Natural killer cell (primary cell): ENCODE measurements around the gene ZFHX3. TPM values are rescaled to one million over a fixed set of nuclear protein-coding genes. Genes with fewer than 3 reads are reported as not detected.

Experiments
- ATAC-seq, 3 donors: fragments of 150-1000 bp in 2 of 3; fragments of 200-7000 bp in 1 of 3; cut with Tn5 transposase; 1 replicate in 1 of 3; 2 replicates in 2 of 3; pipeline ENCODE4 v1.10.0; 2021; ENCODE audit warnings: mild to moderate bottlenecking in 2 of 3, moderate library complexity in 2 of 3
- DNase-seq, 2 donors: peaks; one replicate each; pipeline versions ENCODE4 v3.0.0 to v3.0.0-alpha.2; 2013 to 2021; ENCODE audit warnings: mixed read lengths in 1 of 2
- H3K27ac ChIP-seq: one replicate; pipeline ENCODE4 v1.5.1; 2013; ENCODE audit warnings: mild to moderate bottlenecking, low read length
- H3K27me3 ChIP-seq: one replicate; pipeline ENCODE4 v1.6.1; 2013; ENCODE audit warnings: low read length; ENCODE audit not compliant: control insufficient read depth, insufficient read depth
- H3K36me3 ChIP-seq: one replicate; pipeline ENCODE4 v1.6.1; 2013; ENCODE audit warnings: low read length; ENCODE audit not compliant: control insufficient read depth, insufficient read depth
- H3K4me1 ChIP-seq: one replicate; pipeline ENCODE4 v1.6.1; 2013; ENCODE audit warnings: low read length; ENCODE audit not compliant: control insufficient read depth, insufficient read depth
- H3K4me3 ChIP-seq: one replicate; pipeline ENCODE4 v1.5.1; 2013; ENCODE audit warnings: low read length
- H3K9me3 ChIP-seq: one replicate; pipeline ENCODE4 v1.6.1; 2013; ENCODE audit warnings: low read length; ENCODE audit not compliant: control insufficient read depth, insufficient read depth
- H3K27ac Mint-ChIP-seq, 2 donors: one replicate each; pipeline ENCODE4 v1.8.0; 2022; ENCODE audit warnings: mild to moderate bottlenecking in 2 of 2, mixed read lengths in 2 of 2, moderate library complexity in 1 of 2
- H3K27me3 Mint-ChIP-seq, 2 donors: one replicate each; pipeline ENCODE4 v1.8.0; 2022; ENCODE audit warnings: low read depth in 2 of 2, mixed read lengths in 2 of 2
- H3K36me3 Mint-ChIP-seq: one replicate; pipeline ENCODE4 v1.8.0; 2022; ENCODE audit warnings: mixed read lengths
- H3K4me1 Mint-ChIP-seq, 2 donors: one replicate each; pipeline ENCODE4 v1.8.0; 2022; ENCODE audit warnings: mixed read lengths in 2 of 2
- H3K4me3 Mint-ChIP-seq: one replicate; pipeline ENCODE4 v1.8.0; 2022; ENCODE audit warnings: mild to moderate bottlenecking, moderate library complexity, mixed read lengths
- H3K9me3 Mint-ChIP-seq, 2 donors: one replicate each; pipeline ENCODE4 v1.8.0; 2022; ENCODE audit warnings: mixed read lengths in 2 of 2
- CTCF ChIP-seq: fragments of 200-600 bp; IDR thresholded peaks from one replicate; pipeline ENCODE4 v1.8.0; 2022; ENCODE audit warnings: antibody characterized with exemption
- WGBS: methylation state at CpG from one replicate; pipeline ENCODE4 v1.1.7; 2013; ENCODE audit warnings: missing lambda C conversion rate; ENCODE audit not compliant: insufficient coverage; 5-methylcytosine and 5-hydroxymethylcytosine counted together
- intact Hi-C: fragments of 100-400 bp; cut with micrococcal nuclease; formaldehyde crosslinking; loops from one replicate; pipeline ENCODE4 v1.14.2; 2022
- total RNA-seq, 4 donors: library from RNA; stranded (reverse); fragments of 120-200 nt in 1 of 4; gene quantifications; one replicate each; pipeline versions ENCODE4 v1.2.3 to v1.2.4, GENCODE V29; 2013 to 2022

The ZFHX3 gene
- total RNA-seq, 3 donors from 2014 or later (not counting 1 experiment from before 2014, with no cell fraction given): 5.8 to 7.8 (median 7.5) TPM

DNA sequence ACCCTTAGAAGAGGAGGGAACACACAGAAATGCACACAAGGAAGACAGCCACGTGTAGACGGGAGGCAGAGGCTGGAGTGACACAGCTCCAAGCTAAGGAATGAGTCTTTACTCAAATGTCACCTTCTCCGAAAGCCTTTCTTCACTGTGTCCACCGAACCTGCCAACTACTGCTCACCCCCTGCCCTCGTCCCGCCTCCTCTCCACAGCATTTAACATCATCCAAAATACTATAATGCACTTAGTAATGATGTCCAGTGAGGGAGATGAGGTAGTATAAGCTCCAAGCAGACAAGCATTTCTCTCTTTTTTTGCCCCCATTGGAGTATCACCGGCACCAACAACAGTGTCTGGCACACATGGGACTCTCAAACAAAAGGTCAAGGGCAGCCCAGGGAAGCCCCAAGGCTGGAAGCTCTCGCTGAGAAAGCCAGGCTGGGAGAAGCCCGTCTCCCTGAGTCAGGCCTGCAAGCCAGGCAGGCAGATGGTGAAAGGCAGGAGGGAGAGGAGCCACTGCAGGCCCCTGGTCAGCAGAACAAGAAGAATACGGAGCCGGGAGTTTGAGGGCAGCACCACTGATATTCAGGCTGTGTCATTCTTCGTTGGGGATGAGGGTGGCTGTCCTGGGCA is 25.9 kb downstream of the ZFHX3 start:
- ATAC-seq (no peak), DNase-seq (no peak)
- Mint-ChIP-seq H3K9me3 (no peaks in the 10 kb centered on the region), H3K27ac (no peak overlapping the region), H3K36me3 (no peaks in the 10 kb centered on the region), H3K4me3 (no peak overlapping the region), H3K27me3 (no peaks in the 10 kb centered on the region), H3K4me1 (peaks cover 0 to 7% of the 10 kb centered on the region in 2 donors)
- Histone ChIP-seq H3K27me3 (no peaks in the 10 kb centered on the region), H3K4me1 (peaks cover 5% of the 10 kb centered on the region), H3K9me3 (no peaks in the 10 kb centered on the region), H3K27ac (no peak overlapping the region), H3K36me3 (no peaks in the 10 kb centered on the region), H3K4me3 (no peak overlapping the region)
- intact Hi-C loops: no loop called here
- 89% methylated on average over 10 of the region's 12 CpGs for WGBS
- no peak for TF ChIP-seq CTCF

GRCh38 chr16:73020409-73020884 is 27.5 kb downstream of the ZFHX3 start:
- no peak for ATAC-seq
- no peak for DNase-seq
- H3K9me3 ChIP-seq: no peaks in the 10 kb centered on the region
- Mint-ChIP-seq H3K4me1 (peaks cover 0 to 18% of the 10 kb centered on the region in 2 donors), H3K36me3 (no peaks in the 10 kb centered on the region), H3K4me3 (no peak overlapping the region), H3K27ac (no peak overlapping the region), H3K9me3 (no peaks in the 10 kb centered on the region), H3K27me3 (no peaks in the 10 kb centered on the region)
- no peak overlapping the region for H3K27ac ChIP-seq
- H3K4me1 ChIP-seq: peaks cover 11% of the 10 kb centered on the region
- no peaks in the 10 kb centered on the region for H3K36me3 ChIP-seq
- 83% methylated on average over 11 of the region's 12 CpGs for WGBS
- intact Hi-C loops: no loop called here
- no peak overlapping the region for H3K4me3 ChIP-seq
- no peak for TF ChIP-seq CTCF
- no peaks in the 10 kb centered on the region for H3K27me3 ChIP-seq

DNA sequence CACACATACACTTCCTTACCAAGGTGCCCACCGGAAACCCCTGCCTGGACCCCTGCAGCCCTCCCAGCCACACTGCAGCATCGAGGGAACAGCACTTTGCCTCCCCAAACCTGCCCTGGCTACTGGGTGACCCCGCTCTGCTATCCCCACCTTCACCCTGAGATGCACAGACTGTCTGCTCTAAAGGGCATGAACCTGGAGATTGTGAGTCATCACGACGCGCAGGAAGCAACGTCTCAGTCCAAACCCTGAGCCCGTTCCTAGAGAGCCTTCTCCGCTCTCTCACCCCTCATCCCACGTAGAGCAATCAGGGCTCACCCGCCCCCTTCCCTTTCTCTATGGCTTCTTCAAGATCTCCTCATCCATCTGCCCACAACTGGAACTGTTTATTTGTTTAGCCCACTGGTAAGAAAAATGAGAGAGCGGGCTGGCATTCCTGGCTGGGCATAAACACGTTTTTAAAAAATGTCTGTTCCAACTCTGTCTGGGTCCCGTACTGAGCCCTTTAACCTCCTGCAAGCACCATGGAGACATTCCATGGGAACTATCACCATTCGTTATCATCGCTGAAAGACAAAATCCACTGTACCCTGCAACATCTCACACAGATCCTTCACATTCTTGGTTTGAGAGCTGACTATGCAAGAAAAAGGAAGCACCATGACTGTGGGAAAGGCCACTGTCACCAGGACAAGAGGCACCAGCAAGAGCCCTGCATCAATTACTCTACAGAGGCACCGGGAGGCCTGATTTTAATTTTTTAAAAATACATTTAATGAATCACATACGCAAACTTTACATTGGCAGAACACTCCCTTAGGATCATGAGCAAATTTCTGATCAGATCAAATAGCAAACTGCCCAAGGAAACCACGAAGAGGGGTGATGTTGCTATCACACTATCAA is 28.2 kb downstream of the ZFHX3 start:
- Mint-ChIP-seq H3K36me3 (no peaks in the 10 kb centered on the region), H3K9me3 (no peaks in the 10 kb centered on the region), H3K4me1 (peaks cover 0 to 18% of the 10 kb centered on the region in 2 donors), H3K27ac (no peak overlapping the region), H3K4me3 (no peak overlapping the region), H3K27me3 (no peaks in the 10 kb centered on the region)
- Histone ChIP-seq H3K9me3 (no peaks in the 10 kb centered on the region), H3K4me3 (no peak overlapping the region), H3K27ac (no peak overlapping the region), H3K4me1 (peaks cover 12% of the 10 kb centered on the region), H3K36me3 (no peaks in the 10 kb centered on the region), H3K27me3 (no peaks in the 10 kb centered on the region)
- ATAC-seq: no peak
- intact Hi-C loops: no loop called here
- 91% methylated on average over 19 of the region's 19 CpGs for WGBS
- no peak for DNase-seq
- TF ChIP-seq CTCF: no peak
